VCaP (cell line): Measurements from ENCODE around the gene PTN.

Experiments used
- H3K27ac ChIP-seq: fragments of 450-650 bp; 2 replicates; pipeline ENCODE4 v1.5.1; 2017
- TF ChIP-seq, protein P1 (sequence below): fragments of 450-650 bp; conservative IDR thresholded peaks from 2 replicates; pipeline ENCODE4 v1.5.1; 2017; ENCODE audit warnings: mild to moderate bottlenecking, moderate library complexity

Gene PTN

DNA sequence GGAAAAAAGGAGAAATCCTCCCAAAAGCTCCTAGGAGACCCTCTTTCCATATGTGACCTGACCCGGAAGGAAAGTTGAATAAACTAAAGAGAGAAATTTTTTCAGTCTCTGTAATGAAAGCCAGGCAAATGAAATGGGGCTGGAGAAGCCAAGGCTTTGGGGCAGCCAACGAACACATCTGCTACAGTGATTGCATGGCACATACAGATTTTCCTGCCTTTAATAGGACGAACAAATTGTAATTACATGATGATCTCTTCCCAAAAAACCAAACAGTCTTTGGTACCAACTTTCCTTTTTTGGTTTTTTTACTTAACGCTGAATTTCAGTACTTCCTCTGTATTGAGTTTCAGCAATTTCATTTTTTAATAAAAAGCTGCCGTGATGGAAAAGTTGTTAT lies 23.5 kb upstream of the PTN start:
- no peak overlapping the region for H3K27ac ChIP-seq
- TF ChIP-seq, protein P1, sequence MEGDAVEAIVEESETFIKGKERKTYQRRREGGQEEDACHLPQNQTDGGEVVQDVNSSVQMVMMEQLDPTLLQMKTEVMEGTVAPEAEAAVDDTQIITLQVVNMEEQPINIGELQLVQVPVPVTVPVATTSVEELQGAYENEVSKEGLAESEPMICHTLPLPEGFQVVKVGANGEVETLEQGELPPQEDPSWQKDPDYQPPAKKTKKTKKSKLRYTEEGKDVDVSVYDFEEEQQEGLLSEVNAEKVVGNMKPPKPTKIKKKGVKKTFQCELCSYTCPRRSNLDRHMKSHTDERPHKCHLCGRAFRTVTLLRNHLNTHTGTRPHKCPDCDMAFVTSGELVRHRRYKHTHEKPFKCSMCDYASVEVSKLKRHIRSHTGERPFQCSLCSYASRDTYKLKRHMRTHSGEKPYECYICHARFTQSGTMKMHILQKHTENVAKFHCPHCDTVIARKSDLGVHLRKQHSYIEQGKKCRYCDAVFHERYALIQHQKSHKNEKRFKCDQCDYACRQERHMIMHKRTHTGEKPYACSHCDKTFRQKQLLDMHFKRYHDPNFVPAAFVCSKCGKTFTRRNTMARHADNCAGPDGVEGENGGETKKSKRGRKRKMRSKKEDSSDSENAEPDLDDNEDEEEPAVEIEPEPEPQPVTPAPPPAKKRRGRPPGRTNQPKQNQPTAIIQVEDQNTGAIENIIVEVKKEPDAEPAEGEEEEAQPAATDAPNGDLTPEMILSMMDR, result no peak

DNA sequence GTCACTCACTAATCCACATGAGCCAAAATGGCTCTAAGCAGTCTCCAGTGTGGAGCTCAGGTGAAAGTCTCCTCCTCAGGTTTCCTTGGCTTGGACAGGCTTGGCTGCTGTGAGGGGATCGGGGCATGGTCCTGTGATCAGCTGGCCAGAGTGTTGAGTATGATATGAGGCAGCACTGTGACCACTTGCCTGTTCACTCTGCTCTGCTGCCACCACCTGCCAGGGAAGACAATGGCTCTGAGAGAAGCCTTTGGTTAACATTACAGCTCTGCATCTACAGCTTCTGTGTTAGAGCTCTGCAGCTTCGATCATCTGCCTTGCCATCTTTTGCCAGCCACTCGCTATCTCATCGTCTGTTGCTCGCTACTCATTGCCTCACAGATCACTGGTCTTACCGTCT lies 20.1 kb upstream of the PTN start:
- TF ChIP-seq, protein P1, result no peak
- no peak overlapping the region for H3K27ac ChIP-seq

DNA sequence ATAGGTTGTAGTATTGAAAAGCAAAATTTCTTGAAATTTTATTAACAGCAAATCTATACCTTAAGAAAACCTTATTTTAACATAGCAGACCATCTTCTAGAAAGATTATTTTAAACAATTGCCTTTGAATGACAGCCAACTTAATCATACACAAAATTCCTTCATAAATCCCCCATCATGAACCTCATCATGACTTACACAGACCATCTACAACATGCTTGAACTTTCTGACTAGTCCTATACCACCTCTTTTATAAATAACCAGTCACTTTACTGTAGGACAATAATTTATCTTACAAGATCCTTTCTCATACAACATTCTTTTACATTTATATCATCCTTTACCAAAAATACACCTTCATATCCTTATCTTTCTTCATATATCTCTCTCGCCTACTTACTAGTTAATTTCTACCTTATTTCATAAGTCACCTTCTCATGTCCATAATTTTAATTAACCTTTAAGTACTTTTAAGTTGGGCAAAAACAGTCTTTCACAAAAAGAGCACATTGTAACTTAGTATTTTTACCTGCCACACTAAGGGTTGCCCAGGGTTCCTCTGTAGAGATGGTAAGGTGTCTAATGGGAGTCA lies 16.6 kb upstream of the PTN start:
- no peak overlapping the region for H3K27ac ChIP-seq
- TF ChIP-seq, protein P1, result no peak

DNA sequence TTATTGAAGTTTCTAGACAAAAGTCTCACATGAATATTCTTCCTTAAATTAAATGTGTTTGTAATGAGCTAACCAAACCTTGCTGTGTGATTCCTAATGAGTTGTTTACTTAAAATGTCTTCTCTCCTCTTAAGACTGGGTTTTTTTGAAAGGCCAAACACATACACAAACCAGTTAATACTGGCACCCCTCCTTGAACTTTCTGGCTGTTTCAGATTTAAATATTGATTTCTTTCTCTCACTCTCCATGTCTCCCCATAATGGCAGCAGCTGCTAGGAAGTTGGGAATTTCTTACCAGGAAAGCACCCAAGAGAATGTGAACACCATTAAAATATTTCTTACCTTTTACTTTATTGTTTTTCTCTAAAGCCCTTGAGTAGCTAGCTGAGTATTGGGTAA lies 11.4 kb upstream of the PTN start:
- TF ChIP-seq, protein P1, result no peak
- no peak overlapping the region for H3K27ac ChIP-seq

DNA sequence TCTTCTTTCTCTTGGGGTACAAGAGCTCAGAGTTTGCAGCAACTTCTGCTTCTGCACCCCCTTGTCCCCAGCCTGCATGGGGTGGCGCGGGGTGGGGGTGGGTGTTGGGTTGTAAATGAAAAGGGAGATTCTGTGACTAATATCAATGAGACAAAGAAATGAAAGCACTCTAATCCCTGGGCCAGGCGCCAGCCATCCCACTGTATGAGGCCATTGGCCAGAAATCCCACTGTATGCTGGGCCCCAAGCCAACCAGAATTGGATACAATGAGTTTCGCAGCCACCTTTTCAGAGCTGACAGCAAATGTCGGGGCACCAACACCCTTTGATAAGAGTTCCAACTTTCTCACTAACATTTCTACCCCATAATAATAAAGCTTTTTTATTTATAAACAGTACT lies 10.9 kb upstream of the PTN start:
- TF ChIP-seq, protein P1, result no peak
- no peak overlapping the region for H3K27ac ChIP-seq

DNA sequence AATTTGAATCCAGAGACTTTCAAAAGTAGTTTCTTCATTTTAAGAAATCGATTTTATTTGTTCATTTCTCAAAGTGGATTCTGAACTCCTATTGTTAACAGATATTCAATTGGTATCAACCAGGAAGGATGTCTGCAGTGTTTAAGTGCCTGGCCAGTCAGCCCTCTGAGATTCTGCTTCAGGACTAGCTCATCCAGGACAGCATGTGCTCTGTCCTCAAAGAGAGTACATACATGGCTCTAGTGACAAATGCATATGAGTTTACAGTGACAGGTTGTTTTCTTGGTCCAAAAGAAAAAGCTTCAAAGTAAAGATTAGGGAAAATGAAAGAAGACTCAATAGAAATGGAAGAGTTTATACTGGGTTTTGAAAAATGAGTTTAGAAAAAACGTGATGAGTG lies 8.4 kb upstream of the PTN start:
- H3K27ac ChIP-seq, result no peak overlapping the region
- TF ChIP-seq, protein P1, result no peak

DNA sequence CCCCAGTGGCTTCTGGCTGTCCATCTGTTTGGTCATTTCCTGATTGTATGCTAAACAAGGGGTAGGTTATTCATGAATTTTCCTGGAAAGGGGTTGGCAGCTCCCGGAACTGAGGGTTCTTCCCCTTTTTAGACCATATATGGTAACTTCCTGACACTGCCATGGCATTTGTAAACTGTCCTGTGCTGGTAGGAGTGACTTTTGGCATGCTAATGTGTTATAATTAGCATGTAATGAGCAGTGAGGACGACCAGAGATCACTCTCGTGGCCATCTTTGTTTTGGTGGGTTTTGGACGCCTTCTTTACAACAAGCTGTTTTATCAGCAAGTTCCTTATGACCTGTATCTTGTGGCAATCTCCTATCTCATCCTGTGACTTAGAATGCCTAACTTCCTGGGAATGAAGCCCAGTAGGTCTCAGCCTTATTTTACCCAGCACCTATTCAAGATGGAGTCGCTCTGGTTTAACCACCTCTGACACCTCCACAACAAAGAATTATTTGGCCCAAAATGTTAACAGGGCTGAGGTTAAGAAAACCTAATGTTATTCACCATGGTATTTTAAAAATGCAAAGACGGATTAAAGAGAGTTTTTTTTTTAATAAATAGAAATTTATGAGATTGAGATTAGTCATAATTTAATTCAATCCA lies 2.4 kb upstream of the PTN start:
- no peak overlapping the region for H3K27ac ChIP-seq
- TF ChIP-seq, protein P1, result no peak
